ENCODE measurements around the gene IFITM2.
"Not testable (repeated sequence)": the region's sequence is repeated elsewhere in the genome, so short reads cannot be mapped to it uniquely, and the experiment has no call there.

IFITM2 gene

DNA sequence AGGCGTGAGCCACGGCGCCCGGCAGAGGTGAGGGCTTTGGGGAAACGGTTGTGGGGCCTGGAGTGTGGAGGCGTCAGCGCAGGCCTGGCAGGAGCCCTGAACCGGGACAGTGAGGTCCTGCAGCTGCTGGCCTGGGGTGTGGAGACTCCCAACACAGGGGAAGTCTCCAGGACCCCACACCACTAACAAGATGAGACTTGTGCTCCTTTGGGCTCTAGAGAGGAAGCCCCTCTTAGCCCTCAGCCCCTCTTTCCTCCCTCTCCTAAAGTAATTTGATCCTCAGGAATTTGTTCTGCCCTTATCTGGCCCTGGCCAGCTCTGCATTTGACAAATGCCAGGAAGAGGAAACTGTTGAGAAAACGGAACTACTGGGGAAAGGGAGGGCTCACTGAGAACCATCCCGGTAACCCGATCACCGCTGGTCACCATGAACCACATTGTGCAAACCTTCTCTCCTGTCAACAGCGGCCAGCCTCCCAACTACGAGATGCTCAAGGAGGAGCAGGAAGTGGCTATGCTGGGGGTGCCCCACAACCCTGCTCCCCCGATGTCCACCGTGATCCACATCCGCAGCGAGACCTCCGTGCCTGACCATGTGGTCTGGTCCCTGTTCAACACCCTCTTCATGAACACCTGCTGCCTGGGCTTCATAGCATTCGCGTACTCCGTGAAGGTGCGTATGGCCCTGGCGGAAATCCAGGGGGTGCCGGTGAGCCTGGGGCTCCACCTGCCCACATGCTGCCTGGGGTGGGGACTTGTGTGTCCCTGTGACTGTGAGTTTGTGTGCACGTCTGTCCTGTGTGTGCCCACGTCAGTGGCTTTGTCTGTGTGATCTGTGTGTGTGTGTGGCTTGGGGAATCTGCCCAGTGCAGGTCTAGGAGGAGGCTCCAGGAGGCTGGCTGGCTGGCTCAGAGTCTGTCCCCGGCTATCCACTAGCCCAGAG lies at the start of gene IFITM2:
Gene IFITM2, plus strand, starts transcription at position 51 of the 943 bp plus-strand sequence. Its CDS starts 377 bp downstream, at position 428.
- DNase-seq (ENCODE audit: low read depth) = not testable (repeated sequence)
- TF ChIP-seq, protein P1, sequence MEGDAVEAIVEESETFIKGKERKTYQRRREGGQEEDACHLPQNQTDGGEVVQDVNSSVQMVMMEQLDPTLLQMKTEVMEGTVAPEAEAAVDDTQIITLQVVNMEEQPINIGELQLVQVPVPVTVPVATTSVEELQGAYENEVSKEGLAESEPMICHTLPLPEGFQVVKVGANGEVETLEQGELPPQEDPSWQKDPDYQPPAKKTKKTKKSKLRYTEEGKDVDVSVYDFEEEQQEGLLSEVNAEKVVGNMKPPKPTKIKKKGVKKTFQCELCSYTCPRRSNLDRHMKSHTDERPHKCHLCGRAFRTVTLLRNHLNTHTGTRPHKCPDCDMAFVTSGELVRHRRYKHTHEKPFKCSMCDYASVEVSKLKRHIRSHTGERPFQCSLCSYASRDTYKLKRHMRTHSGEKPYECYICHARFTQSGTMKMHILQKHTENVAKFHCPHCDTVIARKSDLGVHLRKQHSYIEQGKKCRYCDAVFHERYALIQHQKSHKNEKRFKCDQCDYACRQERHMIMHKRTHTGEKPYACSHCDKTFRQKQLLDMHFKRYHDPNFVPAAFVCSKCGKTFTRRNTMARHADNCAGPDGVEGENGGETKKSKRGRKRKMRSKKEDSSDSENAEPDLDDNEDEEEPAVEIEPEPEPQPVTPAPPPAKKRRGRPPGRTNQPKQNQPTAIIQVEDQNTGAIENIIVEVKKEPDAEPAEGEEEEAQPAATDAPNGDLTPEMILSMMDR (IDR thresholded peaks at IDR 0.05; ENCODE audit: control insufficient read depth, extremely low read depth, insufficient read depth) = 0 out of 2 replicates have a peak, but pooled peaks have one; percentile 8
- H3K4me3 ChIP-seq (ENCODE audit: low read depth, low read length) = peak within 1 kb of the TSS; percentile 61

DNA sequence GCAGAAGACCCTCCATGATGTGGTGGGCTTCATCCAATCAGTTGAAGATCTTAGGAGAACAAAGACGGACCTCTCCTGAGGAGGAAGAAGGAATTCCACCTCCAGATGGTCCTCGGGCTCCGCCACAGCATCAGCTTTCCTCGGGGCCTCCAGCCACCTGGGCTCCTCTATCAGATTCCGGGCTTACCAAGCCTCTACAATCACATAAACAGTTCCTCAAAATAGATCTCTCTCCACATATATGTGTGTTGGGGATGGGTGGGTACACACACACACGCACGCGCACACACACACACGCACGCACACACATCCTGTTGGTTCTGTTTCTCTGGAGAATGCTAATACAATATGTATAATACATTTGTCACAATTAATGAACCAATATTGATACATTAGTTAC lies 48.2 kb upstream of the IFITM2 start:
- H3K4me3 ChIP-seq (ENCODE audit: low read depth, low read length) = no peak overlapping the region
- DNase-seq (ENCODE audit: low read depth) = no peak
- TF ChIP-seq, protein P1 (IDR thresholded peaks at IDR 0.05; ENCODE audit: control insufficient read depth, extremely low read depth, insufficient read depth) = no peak

DNA sequence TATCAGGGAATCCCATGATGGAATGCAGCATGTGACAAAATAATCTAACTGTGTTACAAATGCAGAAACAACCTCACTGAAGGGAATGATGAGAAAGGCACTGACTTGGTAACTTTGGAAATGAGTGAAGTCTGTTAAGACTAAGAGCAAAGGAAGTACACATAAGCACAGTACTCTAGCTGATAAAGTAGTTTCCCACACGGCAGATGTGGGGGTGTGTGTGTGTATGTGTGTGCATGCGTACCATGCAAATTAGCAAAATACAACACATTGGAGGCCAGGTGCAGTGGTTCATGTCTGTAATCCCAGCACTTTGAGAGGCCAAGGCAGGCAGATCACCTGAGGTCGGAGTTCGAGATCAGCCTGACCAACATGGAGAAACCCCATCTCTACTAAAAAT lies 46.0 kb upstream of the IFITM2 start:
- H3K4me3 ChIP-seq (ENCODE audit: low read depth, low read length) = no peak overlapping the region

DNA sequence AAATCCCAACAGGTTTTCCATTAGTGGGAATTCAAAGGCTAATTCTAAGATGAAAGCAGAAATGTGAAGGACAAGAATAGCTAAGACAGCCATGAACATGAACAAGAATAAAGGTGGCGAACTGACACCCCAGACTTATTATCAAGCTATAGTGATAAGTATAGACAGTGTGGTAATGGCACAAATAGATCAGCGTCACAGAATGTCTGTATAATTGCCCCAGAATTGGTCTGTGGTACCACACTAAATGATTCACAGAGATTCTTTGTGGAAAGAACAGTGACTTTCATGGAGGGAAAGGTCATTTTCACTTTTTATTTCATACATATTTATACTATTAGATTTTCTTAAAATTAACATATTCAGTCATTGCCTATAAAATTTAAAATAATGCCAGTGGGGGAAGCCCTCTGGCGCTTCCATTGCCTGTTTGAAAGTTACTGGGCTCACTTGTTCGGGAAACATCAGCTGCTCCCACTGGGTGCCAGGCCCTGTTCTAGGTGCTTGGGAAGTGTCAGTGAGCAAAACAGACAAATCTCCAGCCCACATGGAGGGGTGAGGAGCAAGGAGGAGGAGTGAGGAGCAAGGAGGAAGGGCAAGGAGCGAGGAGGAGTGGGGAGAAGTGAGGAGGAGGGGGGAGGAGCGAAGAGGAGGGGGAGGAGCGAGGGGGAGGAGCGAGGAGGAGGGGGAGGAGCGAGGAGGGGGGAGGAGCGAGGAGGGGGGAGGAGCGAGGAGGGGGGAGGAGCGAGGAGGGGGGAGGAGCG lies 40.8 kb upstream of the IFITM2 start:
- no peak for DNase-seq (ENCODE audit: low read depth)
- TF ChIP-seq, protein P1 (IDR thresholded peaks at IDR 0.05; ENCODE audit: control insufficient read depth, extremely low read depth, insufficient read depth) = no peak
- no peak overlapping the region for H3K4me3 ChIP-seq (ENCODE audit: low read depth, low read length)

More for the DNA sequence above, 46.0 kb upstream of the IFITM2 start:
- TF ChIP-seq, protein P1 (IDR thresholded peaks at IDR 0.05; ENCODE audit: control insufficient read depth, extremely low read depth, insufficient read depth) = no peak
- no peak for DNase-seq (ENCODE audit: low read depth)

DNA sequence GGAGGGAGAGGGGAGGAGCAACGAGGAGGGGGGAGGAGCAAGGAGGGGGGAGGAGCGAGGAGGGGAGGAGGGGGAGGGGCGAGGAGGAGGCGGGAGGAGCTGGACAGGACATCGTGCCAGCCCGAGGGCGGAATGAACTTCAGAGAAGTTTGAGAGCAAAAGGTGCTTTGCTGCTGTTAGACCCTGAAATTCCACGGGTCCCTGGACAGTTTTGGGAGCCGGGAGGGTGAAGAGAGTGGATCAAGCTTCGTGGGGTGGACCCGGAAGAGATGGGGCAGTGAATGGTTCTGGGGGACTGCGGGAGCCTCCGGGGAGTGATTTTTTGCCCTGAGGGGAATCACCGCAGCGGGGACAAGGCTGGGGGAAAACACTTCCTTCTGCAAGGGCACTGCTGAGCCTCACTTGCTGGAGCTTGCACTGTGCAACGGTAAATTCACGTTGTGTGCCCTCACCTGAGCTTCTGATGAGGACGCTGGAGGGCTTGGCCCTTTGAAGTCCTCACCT lies 40.1 kb upstream of the IFITM2 start:
- TF ChIP-seq, protein P1 (IDR thresholded peaks at IDR 0.05; ENCODE audit: control insufficient read depth, extremely low read depth, insufficient read depth) = no peak
- no peak for DNase-seq (ENCODE audit: low read depth)
- H3K4me3 ChIP-seq (ENCODE audit: low read depth, low read length) = no peak overlapping the region

DNA sequence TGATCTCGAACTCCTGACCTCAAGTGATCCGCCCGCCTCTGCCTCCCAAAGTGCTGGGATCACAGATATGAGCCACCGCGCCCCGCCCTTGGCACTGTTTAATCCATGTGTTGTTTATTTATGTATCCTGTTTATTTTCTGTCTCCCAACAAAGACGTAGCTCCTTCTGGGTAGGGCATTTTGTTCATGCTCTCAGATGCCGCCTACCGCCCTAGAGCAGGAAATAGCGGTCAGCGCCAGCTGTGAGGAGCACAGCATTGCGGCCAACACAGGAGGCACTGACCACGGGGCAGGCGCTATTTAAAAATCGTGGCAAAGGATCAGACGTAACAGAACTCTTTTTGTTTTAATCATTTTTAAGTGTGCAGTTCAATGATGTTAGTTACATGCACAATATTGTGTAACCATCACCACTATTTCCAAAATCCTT lies 38.9 kb upstream of the IFITM2 start:
- H3K4me3 ChIP-seq (ENCODE audit: low read depth, low read length) = not testable (repeated sequence)
- DNase-seq (ENCODE audit: low read depth) = peak; percentile 51
- TF ChIP-seq, protein P1 (IDR thresholded peaks at IDR 0.05; ENCODE audit: control insufficient read depth, extremely low read depth, insufficient read depth) = peak; percentile 32

Data from LNCaP clone FGC (cell line).